Hematopoietic multipotent progenitor cell treated with erythropoietin and hydrocortisone succinate and interleukin-3 and kit ligand, for 6 days (in vitro differentiated cells): Measurements from ENCODE around the gene CLIC5.

Experiments
- DNase-seq: peaks from one replicate; pipeline ENCODE4 v3.0.0-alpha.2; 2015

Gene CLIC5

DNA sequence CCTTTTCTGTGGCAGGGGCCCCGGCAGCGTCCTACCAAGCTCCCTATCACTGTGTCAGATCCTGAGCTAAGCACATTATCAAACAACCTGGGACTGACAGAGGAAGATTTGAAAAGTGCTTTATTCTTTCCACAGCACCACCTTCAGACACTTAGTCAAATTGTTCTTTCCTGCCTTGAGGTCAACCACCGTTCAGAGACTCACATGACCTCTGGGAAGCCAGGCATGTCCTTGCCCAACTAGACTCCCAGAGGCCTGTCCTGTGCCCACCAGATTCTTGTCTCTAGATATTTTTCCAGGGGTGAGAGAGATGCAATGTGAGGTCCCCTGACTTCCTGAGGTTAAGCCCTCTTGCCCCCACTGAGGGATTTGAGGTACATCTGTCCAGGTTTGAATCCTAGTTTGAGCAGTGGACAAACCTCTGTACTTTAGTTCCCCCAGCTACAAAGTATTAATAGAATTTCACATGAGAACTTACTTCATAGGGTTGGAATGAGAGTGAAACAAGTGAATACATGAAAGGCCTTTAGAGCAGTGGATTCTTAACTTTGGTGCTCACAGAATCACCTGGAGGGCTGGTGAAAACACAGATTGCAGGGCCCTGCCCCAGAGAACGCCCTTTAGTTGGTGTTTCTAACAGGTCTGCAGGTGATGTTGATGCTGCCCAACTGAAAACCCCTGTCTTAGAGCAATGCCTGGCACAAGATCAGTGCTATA is 179.8 kb downstream of the CLIC5 start:
- DNase-seq: no peak

DNA sequence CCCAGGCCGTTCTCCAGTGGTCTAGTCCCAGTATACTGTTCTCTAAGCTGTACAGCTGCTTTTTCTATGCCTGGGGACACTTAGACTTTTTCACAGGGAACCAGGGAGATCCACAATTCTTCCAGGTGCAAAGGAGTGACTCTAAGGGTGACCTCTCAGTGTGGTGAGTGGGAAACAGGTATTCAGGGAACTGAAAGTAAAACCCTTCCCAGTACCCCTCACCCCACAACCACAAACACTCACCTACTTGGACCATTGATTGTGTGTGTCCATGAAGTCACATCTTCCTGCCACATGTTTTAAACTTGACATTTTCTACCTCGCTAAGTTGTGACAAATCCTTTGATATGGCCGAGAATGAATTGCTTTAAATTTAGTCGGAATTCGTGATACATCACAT is 183.6 kb downstream of the CLIC5 start:
- DNase-seq: no peak
